ENCODE results near the gene WRAP73. TPM values are rescaled to one million over a fixed set of nuclear protein-coding genes. Genes with fewer than 3 reads are reported as not detected.
"Not testable (repeated sequence)": the region's sequence is repeated elsewhere in the genome, so short reads cannot be mapped to it uniquely, and the experiment has no call there.

The WRAP73 gene
- total RNA-seq, 1 donor: 10.0 TPM

GRCh38 chr1:3586986-3587759 lies 62.7 kb downstream of the WRAP73 start:
- H3K4me3 ChIP-seq (ENCODE audit: low read depth, low read length): no peak overlapping the region
- TF ChIP-seq CTCF (IDR thresholded peaks at IDR 0.05; ENCODE audit: insufficient read depth, low read length): no peak
- DNase-seq (ENCODE audit: low read depth): no peak

GRCh38 chr1:3585940-3586568 lies 63.8 kb downstream of the WRAP73 start:
- H3K4me3 ChIP-seq (ENCODE audit: low read depth, low read length): no peak overlapping the region
- DNase-seq (ENCODE audit: low read depth): no peak
- no peak for TF ChIP-seq CTCF (IDR thresholded peaks at IDR 0.05; ENCODE audit: insufficient read depth, low read length)

- not testable (repeated sequence) for DNase-seq (ENCODE audit: low read depth); H3K4me3 ChIP-seq (ENCODE audit: low read depth, low read length)
These were observed 64.5 kb downstream of the WRAP73 start for GRCh38 chr1:3585353-3585868.

GRCh38 chr1:3584915-3585314 lies 65.0 kb downstream of the WRAP73 start:
- TF ChIP-seq CTCF (IDR thresholded peaks at IDR 0.05; ENCODE audit: insufficient read depth, low read length): no peak
- DNase-seq (ENCODE audit: low read depth): no peak

GRCh38 chr1:3583751-3584150 lies 66.2 kb downstream of the WRAP73 start:
- H3K4me3 ChIP-seq (ENCODE audit: low read depth, low read length); DNase-seq (ENCODE audit: low read depth): not testable (repeated sequence)

More at GRCh38 chr1:3584915-3585314, 65.0 kb downstream of the WRAP73 start:
- H3K4me3 ChIP-seq (ENCODE audit: low read depth, low read length): no peak overlapping the region

- DNase-seq (ENCODE audit: low read depth): no peak
- TF ChIP-seq CTCF (IDR thresholded peaks at IDR 0.05; ENCODE audit: insufficient read depth, low read length): no peak
- no peak overlapping the region for H3K4me3 ChIP-seq (ENCODE audit: low read depth, low read length)
These were observed 68.4 kb downstream of the WRAP73 start for GRCh38 chr1:3581296-3582036.

Other genes with a start within 250 kb of the WRAP73 start
- gene ARHGEF16, start 195.4 kb downstream of the WRAP73 start, total RNA-seq (ENCODE audit: low replicate concordance): 0.18 TPM in 1 of 2 replicates, not detected in the other
- 102 and 103 TPM in 2 replicates for gene MEGF6, start 38.6 kb downstream of the WRAP73 start, total RNA-seq (ENCODE audit: low replicate concordance)
- gene TPRG1L, start 25.1 kb downstream of the WRAP73 start, total RNA-seq (ENCODE audit: low replicate concordance): 14.6 and 44.4 TPM in 2 replicates
- gene TP73, start 2.4 kb upstream of the WRAP73 start, total RNA-seq (ENCODE audit: low replicate concordance): 0.18 TPM in 1 of 2 replicates, not detected in the other
- not detected in 2 replicates for gene CCDC27, start 102.3 kb upstream of the WRAP73 start, total RNA-seq (ENCODE audit: low replicate concordance)
- gene SMIM1, start 122.6 kb upstream of the WRAP73 start, total RNA-seq (ENCODE audit: low replicate concordance): 4.6 TPM in 1 of 2 replicates, not detected in the other
- gene LRRC47, start 146.4 kb upstream of the WRAP73 start, total RNA-seq (ENCODE audit: low replicate concordance): 22.9 and 37.8 TPM in 2 replicates
- 16.9 and 24.9 TPM in 2 replicates for gene CEP104, start 207.1 kb upstream of the WRAP73 start, total RNA-seq (ENCODE audit: low replicate concordance)
- gene DFFB, start 207.4 kb upstream of the WRAP73 start, total RNA-seq (ENCODE audit: low replicate concordance): 3.6 and 7.8 TPM in 2 replicates

All from fibroblast of the aortic adventitia (primary cell).